NB4 (cell line): Measurements from ENCODE around the gene SMPDL3A.

Experiments
- CTCF ChIP-seq: IDR thresholded peaks from one replicate; pipeline ENCODE4 v1.5.1; 2012; ENCODE audit warnings: low read depth, low read length
- POLR2A ChIP-seq: IDR thresholded peaks from 2 replicates; pipeline ENCODE4 v1.6.1; 2011; ENCODE audit warnings: mild to moderate bottlenecking; ENCODE audit not compliant: insufficient read length; ENCODE audit errors: extremely low read depth

- TF ChIP-seq CTCF (no peak), POLR2A (no peak)
These were observed 33.2 kb upstream of the SMPDL3A start for GRCh38 chr6:122755901-122756300.
